Activated CD8-positive, alpha-beta memory T cell treated with anti-CD3 and anti-CD28 coated beads for 36 hours (primary cell): Measurements from ENCODE around the gene USP11. TPM values are rescaled to one million over a fixed set of nuclear protein-coding genes. Genes with fewer than 3 reads are reported as not detected.
"Not testable (repeated sequence)": the region's sequence is repeated elsewhere in the genome, so short reads cannot be mapped to it uniquely, and the experiment has no call there.

Experiments
- CTCF ChIA-PET: fragments of 350-600 bp; sonication (Branson Sonifier 250); formaldehyde crosslinking; loops from one replicate; lab custom pipeline; 2021; ENCODE audit warnings: antibody characterized with exemption; lab: Charles Lee
- POLR2A ChIA-PET: fragments of 350-600 bp; sonication (Branson Sonifier 250); formaldehyde crosslinking; loops from one replicate; lab custom pipeline; 2021; ENCODE audit warnings: antibody characterized with exemption; lab: Charles Lee
- total RNA-seq, 2 experiments: library from RNA; stranded (reverse); gene quantifications; one replicate each; pipeline ENCODE4 v1.2.3, GENCODE V29; 2021

The USP11 gene
- total RNA-seq, 2 experiments from 2014 or later, result 40.7 to 45.0 TPM

DNA sequence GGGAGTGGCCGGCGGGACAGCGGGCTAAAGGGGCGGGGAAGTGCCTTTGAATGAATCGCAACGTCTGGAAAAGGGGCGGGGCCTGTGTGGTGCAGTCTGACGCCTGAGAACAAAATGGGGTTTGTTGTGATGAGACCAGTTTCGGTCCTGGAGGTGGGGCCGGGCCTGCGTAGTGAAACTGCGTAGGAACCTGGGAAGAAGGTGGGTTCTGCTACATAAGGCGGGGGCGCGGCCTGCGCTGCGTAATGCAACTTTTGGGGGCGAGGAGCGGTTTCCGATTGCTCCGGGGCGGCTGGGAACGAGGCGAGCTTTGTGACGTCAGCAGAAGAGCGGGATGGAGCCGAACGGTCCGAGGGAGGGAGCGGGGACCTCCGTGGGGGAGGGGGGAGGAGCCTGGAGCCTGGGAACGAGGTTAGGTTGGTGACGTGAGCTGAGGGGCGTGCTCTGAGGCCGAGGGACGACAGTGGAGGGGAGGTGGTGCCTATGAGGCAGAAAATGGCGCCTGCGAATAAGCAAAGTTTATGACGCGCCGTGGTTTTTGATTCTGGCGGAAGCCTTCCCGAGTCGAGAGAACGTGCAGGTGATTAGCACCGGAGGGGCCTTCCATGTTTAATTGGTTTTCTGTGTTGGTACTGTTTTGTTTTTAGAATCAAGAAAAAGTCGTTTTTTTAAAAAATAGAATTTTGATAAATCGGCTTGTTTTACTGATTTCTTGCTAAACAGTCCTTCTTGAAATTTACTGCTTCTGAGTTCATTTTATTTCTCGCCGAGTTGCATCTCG lies 714 bp downstream of the USP11 start:
- ChIA-PET POLR2A (interaction anchor here (1.1 to 1.6 kb wide), 3 partner anchors 9 to 43 kb away, joined by 3 to 13 read pairs (median 6); partner anchors contain the start of gene CDK16), CTCF (no interaction called here)

DNA sequence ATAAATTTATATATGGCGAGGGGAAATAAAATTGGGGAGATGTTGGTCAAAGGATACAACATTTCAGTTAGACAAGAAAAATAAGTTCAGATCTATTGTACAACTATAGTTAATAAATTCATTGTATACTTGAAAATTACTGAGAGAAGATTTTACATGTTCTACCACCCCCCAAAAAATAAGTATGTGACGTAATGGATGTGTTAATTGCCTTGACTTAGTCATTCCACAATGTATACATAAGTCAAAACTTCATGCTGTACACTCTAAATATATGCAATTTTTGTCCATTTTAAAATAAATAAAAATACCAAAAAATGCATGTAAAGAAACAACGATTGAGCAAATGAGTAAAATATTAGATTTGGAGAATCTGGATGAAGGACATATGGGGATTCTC lies 1.8 kb downstream of the USP11 start:
- ChIA-PET POLR2A (no interaction called here), CTCF (no interaction called here)

DNA sequence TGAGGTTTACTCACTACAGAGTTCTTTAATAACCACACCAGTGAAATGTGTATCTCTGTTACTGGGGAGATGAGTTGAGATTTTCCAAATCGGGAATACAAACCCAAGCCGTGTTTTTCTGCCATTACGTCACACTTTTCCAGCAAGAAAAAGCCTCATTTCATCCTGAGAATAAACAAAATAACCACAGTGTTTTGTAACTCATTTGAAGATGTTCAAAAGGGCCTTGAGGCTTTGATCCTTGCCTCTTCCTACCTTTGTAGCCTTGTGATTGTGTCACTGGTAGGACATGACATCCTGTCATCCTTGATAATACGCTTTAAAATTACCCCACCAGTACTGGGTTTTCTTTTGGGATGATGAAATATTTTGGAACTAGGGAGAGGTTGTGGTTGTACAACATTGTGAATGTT lies 2.9 kb downstream of the USP11 start:
- ChIA-PET POLR2A (no interaction called here), CTCF (no interaction called here)

DNA sequence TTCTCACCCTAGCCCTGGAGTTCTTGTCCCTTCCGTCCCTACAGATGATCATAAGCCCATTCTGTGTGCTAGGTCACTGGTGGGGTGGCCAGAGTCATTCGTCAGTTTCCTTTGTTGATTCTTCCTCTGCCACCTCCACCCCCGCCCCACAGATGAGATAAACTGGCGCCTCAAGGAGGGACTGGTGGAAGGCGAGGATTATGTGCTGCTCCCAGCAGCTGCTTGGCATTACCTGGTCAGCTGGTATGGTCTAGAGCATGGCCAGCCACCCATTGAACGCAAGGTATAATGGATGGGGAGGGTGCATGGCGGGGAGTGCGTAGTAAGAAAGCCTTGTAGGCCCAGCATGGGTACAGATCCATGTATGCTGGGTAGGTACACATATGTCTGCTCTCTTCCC lies 6.4 kb downstream of the USP11 start:
- CTCF ChIA-PET, result no interaction called here
- POLR2A ChIA-PET, result no interaction called here

DNA sequence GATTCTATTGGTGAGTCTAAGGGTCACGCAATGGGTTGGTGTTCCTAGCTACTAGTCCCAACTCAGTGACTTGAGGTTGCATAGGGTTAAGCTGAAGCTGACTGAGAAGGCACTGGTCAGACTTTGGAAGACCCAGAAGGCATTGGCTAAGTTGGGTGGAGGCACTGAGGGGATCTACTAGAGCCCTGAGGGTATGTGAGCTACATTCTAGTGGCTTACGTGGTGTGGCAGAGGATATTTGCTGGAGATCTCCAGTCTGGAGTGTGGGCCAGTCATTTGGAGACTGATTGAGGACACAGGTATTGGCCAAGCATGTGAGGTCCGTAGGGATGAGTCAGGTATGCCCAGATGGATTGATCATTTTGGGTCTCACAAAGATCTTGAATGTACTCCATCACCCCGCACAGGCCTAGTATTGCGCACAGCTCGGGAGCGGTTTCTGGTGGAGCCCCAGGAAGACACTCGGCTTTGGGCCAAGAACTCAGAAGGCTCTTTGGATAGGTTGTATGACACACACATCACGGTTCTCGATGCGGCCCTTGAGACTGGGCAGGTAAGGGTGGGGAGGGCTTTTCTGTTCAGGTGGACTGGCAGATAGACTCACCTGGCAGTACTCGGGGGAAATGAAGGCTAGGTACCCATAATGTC lies 7.2 kb downstream of the USP11 start:
- POLR2A ChIA-PET, result no interaction called here
- CTCF ChIA-PET, result interaction anchor here (0.6 kb wide), 1 partner anchor 153 kb away, joined by 3 read pairs; no protein-coding TSS in a partner anchor

DNA sequence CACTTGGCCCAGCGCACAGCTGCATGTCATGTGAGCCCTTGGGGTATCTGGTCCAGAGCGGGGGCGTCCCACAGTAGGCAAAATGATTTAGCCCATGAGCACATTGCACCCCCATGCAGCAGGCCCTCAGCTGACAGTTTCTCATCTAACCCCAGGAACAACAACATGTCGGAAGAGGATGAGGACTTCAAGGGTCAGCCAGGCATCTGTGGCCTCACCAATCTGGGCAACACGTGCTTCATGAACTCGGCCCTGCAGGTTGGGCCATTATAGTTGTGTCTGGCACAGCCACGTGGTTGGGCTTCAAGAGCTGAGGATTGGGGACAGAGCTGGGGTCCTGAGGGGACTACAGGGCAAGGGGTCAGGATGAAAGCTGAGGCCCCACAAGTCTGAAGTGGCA lies 7.8 kb downstream of the USP11 start:
- ChIA-PET POLR2A (no interaction called here), CTCF (no interaction called here)

DNA sequence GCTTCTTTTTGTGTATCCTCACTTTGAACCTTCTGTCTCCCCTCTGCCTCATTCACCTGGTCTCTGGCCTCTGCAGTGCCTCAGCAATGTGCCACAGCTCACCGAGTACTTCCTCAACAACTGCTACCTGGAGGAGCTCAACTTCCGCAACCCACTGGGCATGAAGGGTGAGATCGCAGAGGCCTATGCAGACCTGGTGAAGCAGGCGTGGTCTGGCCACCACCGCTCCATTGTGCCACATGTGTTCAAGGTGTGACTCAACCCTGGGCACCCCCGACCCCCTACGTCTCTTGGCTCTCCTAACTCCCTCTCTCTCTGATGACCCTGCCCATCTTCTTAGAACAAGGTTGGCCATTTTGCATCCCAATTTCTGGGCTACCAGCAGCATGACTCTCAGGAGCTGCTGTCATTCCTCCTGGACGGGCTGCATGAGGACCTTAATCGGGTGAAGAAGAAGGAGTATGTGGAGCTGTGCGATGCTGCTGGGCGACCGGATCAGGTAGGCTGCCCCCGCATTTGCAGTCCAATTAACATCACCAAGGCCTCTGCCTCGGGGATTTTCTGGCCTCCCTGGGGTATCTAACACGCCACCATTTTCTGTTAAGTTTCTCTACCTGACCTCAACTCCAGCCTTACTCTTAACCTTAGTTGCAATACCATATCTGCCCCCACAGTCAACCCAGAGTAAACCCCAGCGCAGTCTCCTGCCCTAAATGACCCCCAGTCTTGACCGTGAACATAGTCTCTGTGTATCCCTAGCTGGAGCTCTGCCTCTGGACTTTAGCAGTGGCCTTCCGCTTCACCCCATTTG lies 8.6 kb downstream of the USP11 start:
- ChIA-PET CTCF (no interaction called here), POLR2A (no interaction called here)

DNA sequence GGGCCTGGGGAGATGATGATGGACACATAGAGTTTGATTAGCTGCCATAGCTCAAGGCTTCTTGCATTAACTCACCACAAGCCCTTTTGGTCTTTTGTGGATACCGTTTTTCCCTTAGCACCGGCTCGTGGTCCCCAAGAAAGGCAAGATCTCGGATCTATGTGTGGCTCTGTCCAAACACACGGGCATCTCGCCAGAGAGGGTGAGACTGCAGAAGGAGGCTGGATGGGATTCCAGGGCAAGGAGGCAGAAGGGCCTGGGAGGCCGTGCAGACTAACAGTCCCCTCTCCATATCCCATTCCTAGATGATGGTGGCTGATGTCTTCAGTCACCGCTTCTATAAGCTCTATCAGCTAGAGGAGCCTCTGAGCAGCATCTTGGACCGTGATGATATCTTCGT lies 9.5 kb downstream of the USP11 start:
- POLR2A ChIA-PET, result no interaction called here
- CTCF ChIA-PET, result no interaction called here

DNA sequence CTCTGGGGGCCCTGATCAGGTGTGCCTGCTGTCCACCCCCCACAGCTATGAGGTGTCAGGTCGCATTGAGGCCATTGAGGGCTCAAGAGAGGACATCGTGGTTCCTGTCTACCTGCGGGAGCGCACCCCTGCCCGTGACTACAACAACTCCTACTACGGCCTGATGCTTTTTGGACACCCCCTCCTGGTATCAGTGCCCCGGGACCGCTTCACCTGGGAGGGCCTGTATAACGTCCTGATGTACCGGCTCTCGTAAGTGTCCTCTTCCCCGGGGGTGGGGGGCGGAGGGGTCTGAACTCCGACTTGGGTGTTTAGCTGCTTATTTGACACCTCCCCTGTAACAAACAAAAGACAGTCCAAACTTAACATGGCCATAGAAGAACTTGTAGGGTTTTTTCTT lies 10.5 kb downstream of the USP11 start:
- ChIA-PET CTCF (no interaction called here), POLR2A (no interaction called here)

DNA sequence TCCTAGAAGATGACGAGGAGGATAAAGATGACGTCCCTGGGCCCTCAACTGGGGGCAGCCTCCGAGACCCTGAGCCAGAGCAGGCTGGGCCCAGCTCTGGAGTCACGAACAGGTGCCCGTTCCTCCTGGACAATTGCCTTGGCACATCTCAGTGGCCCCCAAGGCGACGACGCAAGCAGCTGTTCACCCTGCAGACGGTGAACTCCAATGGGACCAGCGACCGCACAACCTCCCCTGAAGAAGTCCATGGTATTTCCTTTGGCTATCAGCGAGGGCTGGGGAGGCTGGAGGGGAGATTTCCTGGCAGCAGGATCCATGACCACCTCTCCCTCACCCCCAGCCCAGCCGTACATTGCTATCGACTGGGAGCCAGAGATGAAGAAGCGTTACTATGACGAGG lies 11.9 kb downstream of the USP11 start:
- POLR2A ChIA-PET, result no interaction called here
- CTCF ChIA-PET, result no interaction called here

DNA sequence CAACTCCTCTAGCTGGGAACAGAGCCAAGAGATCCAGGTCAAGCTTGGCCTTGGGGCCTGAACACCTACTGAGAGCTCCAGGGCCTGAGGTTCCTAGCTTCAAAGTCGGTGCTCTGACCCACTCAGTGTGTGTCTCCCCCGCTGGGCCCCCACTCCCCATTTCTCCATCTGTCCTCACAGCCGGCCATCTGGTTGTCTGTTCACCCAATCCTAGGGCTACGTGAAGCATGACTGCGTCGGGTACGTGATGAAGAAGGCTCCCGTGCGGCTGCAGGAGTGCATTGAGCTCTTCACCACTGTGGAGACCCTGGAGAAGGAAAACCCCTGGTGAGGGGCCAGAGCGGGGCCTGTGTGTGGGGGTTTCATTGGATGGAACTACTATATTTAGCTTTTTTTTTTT lies 12.3 kb downstream of the USP11 start:
- ChIA-PET CTCF (no interaction called here), POLR2A (no interaction called here)

DNA sequence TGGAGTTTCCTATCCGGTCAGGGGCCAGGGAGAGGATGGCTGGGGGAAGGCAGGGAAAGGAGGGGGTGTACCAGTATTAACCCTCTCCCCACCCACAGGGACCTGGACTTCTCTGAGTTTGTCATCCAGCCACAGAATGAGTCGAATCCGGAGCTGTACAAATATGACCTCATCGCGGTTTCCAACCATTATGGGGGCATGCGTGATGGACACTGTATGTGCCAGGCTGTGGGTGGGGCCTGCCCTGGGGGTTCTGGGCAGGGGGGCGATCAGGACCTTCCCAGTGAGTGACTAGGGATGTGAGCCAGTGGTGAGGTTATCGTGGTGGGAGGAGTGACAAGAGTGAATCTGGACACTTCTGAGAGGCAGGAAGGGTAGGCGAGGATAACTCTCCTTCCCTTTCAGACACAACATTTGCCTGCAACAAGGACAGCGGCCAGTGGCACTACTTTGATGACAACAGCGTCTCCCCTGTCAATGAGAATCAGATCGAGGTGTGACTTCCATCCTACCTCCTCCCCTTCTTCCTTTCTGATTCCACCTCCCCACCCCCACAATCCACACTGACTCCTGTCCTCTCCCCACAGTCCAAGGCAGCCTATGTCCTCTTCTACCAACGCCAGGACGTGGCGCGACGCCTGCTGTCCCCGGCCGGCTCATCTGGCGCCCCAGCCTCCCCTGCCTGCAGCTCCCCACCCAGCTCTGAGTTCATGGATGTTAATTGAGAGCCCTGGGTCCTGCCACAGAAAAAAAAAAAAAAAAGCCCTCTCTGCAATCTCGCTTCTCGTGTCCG lies 14.6 kb downstream of the USP11 start:
- ChIA-PET POLR2A (interaction anchor here (0.6 kb wide), 1 partner anchor 301 kb away, joined by 3 read pairs; no protein-coding TSS in a partner anchor), CTCF (no interaction called here)

DNA sequence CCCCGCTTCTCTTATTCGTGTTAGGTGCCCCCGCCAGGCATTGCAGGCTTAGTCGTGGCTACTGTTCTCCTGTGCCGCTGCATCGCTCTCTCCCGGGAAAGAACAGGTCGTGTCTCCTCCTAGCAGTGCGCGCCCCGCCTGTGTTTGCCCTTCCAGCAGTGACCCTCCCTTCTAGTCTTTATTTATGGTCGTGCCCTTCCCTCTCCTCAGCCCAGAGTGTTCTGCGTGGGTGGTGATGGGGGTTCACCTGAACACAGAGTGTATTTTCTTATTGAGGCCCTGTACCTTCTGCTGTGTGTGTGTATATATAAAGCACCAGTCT lies 15.2 kb downstream of the USP11 start:
- ChIA-PET CTCF (no interaction called here), POLR2A (no interaction called here)

DNA sequence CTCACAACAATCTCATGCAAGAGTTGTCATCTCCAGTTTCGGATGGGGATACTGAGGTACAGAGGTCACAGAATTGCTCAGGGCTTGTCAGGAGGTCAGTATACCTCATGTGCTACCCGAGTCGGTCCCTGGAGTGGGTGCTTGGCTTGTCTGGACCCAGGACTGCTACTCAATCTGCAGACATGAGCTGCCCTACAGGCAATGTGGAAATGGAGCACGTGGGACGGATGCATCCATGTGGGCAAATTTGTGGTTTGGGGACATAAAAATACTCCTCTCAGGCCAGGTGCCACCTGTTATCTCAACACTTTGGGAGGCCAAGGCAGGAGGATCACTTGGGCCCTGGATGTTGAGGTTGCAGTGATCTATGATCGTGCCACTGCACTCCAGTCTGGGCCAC lies 15.8 kb downstream of the USP11 start:
- POLR2A ChIA-PET, result interaction anchor here (0.5 kb wide), 1 partner anchor 10 kb away, joined by 6 read pairs; no protein-coding TSS in a partner anchor
- CTCF ChIA-PET, result no interaction called here

DNA sequence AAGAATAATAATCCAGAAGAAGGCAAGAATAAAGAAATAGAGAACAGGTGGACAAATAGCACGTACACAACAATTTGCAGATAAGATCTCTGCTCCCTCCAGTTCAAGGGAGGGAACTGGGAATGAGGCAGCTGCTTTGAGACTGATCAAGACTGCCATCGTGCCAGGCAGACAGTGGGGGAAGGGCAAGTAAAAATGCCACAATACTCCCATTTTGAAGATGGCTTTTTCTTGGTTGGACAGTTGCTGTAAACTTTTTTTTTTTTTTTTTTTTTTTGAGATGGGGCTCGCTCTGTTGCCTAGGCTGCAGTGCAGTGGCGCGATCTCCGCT lies 17.2 kb downstream of the USP11 start:
- ChIA-PET POLR2A (no interaction called here), CTCF (no interaction called here)

DNA sequence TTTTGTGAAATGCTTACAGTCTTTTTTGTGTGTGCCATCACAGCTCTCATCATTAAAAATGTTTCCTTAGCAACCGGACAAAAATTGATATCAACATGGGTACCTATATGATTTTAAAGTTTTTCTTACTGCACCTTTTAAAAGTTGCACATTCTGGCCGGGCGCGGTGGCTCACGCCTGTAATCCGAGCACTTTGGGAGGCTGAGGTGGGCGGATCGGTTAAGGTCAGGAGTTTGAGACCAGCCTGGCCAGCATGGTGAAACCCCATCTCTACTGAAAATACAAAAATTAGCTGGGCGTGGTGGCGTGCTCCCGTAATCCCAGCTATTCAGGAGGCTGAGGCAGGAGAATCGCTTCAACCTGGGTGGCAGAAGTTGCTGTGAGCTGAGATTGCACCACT lies 24.8 kb downstream of the USP11 start:
- CTCF ChIA-PET, result not testable (repeated sequence)

DNA sequence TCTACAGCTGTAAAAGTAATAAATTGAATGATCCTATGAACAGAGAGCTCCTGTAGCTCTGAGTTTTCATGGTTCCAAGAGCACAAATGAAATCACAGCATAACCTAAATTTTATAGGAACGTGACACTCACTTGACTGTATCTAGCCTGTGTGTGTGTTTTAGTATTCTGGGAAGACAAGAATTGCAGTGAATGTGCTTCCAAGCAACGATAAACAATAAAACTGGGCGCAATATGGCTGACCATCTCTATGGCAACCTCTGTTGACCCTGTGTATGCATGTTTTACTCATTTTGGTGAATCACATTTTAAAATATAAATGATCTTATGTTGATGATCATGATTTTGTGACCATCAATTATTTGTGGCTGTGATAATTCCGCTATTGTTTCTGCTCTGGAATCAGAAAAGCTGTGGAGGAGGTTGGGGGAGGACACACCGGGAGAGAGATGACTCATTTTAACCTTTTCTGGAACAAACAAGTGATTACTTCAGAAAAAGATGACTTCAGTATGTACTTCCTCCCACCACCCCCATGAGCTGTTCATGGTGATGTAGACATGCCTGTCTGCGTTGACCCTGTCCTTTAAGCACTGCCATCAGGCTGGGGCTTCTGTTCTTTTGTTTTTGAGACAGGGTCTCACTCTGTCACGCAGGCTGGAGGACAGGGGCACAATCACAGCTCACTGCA lies 31.8 kb downstream of the USP11 start:
- ChIA-PET CTCF (interaction anchor here (1.1 kb wide), 1 partner anchor 26 kb away, joined by 3 read pairs; no protein-coding TSS in a partner anchor), POLR2A (interaction anchor here (0.6 kb wide), 1 partner anchor 799 kb away, joined by 3 read pairs; no protein-coding TSS in a partner anchor)

More for the DNA sequence above, 24.8 kb downstream of the USP11 start:
- POLR2A ChIA-PET, result not testable (repeated sequence)

DNA sequence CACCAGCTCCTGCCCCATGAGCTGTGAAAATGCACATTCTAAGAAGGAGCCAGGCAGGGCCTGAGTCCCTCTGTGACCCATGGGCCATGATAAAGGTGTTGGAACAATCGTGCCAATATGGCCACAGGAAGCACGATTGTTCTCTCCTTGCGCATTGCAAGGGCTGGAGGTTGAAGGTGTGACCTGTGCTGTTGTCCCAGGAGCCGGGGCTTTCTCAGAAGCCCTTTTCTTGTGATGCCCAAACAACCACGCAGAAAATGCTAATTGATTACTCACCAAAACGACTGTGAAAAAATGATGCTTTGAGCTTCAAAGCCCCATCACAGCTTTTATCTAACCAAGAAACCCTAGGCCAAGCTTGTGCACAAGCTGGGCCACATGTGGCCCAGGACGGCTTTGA lies 33.8 kb downstream of the USP11 start:
- ChIA-PET CTCF (interaction anchor here (0.6 kb wide), 1 partner anchor 117 kb away, joined by 4 read pairs; no protein-coding TSS in a partner anchor), POLR2A (interaction anchor here (0.5 kb wide), 1 partner anchor 123 kb away, joined by 5 read pairs; no protein-coding TSS in a partner anchor)

DNA sequence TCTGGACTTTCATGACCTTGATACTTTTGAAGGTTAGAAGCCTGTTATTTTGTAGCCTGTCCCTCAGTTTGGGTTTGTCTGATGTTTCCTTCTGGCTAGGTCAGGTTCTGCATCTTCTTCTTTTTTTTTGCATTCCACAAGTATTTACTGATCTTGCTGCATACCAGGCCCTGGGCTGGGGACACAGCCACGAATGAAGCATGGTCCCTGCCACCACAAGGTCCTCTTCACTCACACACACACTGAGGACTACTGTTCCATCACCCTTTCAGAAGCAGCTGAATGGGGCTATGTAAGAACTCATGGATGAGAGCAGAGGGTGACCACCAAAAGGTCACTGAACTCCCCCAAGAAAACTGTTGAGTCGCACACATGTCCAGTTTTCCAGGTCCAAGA lies 39.2 kb downstream of the USP11 start:
- ChIA-PET CTCF (no interaction called here), POLR2A (no interaction called here)
